ENCODE data around the gene SMG6.

- TF ChIP-seq CTCF (IDR thresholded peaks at IDR 0.05; ENCODE audit: low read depth, low read length) (no peak), EZH2phosphoT487 (IDR thresholded peaks at IDR 0.05; ENCODE audit: low read depth) (no peak)
Observed at GRCh38 chr17:2337544-2338314, 34.1 kb upstream of the SMG6 start.
